ENCODE data around the gene C16orf87.
A peak's percentile ranks its signal among the peaks of the same experiment; 100 is the strongest.
"Not testable (repeated sequence)": the region's sequence is repeated elsewhere in the genome, so short reads cannot be mapped to it uniquely, and the experiment has no call there.

C16orf87 gene

DNA sequence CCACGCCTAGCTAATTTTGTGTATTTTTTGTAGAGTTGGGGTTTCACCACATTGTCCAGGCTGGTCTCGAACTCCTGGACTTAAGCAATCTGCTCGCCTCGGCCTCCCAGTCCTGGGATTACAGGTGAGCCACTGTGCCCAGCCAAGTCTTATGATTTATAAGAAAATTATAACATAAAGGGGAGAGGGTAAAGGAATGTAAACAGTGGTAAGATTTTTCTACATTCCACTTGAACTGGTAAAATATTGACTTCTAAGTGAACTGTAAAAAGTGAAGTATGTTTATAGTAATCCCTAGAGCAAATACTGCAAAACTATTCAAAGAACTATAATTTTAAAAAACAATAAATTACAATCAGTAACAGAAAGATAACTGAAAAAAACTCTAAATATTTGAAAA is 33.5 kb downstream of the C16orf87 start:
- DNase-seq (ENCODE audit: low read depth), result no peak

DNA sequence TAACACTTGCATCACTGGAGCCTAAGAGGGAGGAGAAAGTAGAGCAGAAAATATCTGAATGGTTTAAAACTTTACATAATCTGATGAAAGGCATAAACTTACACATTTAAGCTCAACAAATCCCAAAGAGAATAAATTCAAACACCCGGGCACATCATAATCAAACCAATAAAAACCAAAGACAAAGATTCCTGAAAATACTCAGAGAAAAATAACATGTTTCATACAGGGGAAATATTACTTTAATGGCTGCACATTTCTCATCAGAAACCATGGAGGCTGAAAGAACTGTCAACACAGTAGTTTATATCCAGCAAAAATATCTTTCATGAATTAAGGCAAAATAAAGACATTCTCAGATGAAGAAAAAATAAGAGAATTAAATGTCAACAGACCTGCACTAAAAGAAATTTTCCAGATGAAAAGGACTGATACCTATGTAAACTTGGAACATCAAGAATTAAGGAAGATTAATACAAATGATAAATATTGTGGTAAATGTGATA is 34.2 kb downstream of the C16orf87 start:
- no peak for DNase-seq (ENCODE audit: low read depth)

DNA sequence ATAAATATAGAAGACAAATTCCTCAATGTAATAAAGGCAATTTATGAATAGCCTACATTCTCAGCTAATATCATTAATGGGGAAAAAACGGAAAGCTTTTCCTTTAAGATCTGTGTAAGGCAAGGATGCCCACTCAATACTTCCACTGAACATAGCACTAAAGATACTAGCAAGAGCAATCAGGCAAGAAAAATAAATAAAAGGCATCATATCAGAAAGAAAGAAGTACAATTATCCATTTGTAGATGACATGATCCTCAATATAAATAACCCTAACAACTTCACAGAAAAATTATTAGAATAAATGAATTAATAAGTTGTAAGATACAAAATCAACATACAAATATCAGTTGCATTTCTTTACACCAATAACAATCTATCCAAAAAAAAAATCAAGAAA is 37.1 kb downstream of the C16orf87 start:
- DNase-seq (ENCODE audit: low read depth), result no peak

DNA sequence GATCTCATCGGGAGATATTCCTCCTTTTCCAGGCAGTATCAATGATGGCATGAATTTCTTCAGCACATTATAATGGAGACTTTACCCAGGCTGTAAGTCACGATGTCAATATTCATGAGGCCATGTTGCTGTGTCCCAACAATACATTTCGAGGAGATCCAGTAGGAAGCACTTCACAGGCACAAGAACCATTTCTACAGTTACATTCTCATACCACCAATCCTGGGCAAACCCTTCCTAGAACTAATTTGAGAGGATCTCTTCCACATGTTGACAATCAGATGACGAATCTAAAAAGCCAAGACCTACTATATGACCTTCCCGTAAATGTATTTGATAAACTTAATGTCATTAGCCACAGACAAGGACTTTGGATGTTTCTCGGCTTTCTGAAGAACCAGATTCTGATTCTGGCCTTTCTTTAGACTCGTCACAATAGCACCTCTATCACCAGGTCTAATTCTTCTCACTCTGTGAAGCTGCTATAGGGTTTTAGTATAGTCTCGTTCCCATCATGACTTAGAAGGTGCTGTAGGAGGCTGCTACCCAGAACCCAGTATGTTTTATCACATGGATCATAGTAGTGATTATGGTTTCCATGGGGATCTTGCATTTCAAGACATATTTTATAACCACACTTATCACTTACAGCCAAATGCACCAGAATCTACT is 40.2 kb downstream of the C16orf87 start:
- DNase-seq (ENCODE audit: low read depth), result no peak

DNA sequence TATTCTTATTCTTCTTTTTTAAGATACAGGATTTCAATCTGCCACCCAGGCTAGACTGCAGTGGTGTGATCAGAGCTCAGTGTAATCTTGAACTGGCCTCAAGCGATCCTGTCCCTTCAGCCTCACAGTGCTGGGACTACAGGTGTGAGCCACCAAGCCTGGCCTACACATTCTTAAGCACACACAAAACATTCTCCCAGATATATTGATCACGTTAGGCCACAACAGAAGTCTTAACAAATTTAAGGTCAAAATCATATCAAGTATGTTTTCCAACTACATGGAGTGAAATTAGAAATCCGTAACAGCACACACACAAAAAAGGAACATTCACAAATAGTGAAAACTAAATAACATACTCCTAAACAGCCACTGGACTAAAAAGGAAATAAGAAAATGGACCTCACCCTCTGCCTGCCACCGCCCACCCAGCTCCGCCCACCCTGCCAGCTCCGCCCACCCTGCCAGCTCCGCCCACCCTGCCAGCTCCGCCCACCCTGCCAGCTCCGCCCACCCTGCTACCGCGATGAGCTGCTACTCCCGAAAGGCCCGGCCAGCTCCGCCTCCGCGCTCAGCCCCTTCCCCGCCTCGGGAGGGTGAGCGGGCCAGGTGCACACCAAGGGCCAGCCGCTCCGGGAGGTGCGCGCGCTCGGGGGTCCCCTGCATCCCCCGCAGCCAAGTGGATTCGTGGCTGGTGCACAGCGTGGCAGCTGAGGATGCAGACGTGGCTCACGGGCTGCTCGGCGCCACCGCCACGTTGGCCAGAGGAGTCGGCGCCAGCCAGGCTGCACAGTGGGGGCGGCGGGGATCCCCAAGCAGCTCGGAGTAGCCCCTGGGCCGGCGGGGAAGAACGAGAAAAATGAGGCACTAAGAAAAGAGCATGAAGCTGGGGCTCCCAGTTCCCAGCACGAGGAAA is 41.2 kb downstream of the C16orf87 start:
- peak; percentile 65 for DNase-seq (ENCODE audit: low read depth)

DNA sequence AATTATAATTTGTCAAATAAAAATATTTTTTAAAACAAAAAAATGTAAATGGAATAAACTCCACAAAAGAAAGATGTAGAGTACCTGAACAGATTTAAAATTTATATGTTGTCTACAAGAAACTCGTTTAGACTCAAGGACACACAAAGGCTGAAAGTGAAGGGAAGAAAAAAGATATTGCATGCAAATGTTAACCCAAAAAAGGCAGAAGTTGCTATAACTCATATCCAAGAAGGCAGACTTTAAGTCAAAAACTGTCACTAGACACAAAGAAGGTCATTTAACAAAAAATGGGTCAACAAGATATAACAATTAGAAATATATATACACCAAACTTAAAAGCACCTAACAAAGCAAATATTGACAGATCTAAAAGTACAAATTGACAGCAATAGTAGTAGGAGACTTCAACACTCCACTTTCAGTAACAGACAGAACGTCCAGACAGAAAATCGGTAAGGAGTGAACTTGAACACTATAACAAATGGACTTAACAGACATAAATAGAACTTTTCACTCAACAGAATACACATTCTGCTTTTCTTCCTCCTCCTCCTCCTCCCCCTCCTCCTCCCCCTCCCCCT is 42.0 kb downstream of the C16orf87 start:
- no peak for DNase-seq (ENCODE audit: low read depth)

DNA sequence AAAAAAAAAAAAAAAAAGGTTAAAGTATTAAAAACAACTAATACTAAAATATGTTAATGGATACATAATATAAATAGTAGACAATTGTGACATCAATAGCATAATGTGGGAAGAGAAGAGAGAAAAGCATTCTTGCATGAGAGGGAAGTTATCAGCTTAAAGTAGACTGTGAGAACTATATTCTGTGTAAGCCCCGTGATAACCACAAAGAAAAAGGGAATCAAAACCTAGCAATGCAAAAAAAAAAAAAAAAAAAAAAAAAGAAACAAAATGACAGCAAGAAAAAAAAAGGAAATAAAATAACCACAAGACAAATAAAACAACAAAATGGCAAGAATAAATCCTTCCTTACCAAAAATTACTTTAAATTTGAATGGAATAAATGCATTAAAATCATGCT is 43.1 kb downstream of the C16orf87 start:
- DNase-seq (ENCODE audit: low read depth), result no peak

DNA sequence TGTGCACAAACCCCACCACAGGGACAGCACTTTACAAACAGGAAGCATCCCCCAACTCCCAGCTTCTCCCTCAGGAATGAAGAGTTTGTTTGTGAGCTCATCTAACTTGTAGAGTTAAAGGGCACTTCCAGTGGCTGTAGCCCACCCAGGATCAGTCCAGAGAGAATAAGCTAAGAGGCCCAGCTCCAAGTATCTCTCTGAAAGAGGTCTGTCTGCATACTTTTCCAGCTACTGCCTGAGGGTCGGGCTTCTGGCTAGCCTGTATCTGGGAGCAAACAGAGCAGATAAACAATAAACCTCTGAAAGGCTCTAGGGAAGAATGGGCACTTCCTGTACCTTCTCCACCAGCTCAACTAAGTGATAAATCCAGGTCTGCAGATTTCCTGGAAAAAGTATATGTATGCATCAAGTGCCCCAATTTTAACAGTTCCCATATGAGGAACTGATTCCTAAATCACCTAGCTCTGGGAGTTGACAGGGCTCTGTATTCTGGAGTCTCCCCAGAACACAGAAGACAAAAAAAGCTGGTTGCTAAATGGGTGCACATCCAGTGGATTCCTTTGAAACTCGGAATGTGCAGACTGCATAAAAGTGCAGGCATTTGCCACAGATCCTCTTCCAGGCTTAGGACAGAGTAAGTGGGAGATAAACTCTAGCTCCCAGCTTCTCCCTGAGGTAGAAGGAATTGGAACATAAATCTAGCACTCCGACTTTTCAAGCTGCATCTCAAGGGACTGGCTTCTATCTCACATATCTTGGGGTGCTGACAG is 45.7 kb downstream of the C16orf87 start:
- no peak for DNase-seq (ENCODE audit: low read depth)

DNA sequence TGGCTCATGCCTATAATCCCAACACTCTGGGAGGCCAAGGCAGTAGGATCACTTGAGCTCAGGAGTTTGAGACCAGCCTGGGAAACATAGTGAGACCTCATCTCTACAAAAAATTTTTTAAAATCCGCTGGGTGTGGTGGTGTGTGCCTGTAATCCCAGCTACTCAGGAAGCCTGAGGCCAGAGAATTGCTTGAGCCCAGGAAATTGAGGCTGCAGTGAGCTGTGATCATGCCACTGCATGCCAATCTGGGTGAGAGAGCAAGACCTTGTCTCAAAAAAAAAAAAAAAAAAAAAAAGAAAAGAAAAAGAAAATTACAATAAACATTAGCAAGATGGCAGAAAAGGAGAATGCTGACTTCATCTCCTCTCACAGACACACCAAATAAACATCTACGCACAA is 46.4 kb downstream of the C16orf87 start:
- DNase-seq (ENCODE audit: low read depth), result not testable (repeated sequence)

DNA sequence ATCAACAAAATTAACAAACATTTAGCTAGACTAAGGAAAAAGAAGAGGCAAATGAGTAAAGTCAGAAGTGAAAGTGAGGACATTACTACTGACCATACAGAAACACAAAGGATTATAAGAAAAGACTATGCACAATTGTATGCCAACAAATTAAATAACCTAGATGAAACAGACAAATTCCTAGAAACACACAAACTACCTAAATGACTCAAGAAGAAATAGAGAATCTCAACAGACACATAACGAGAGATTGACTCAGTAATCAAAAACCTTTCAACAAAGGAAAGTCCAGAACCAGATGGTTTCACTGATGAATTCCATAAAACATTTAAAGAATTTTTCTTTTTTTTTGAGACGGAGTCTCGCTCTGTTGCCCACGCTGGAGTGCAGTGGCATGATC is 47.2 kb downstream of the C16orf87 start:
- no peak for DNase-seq (ENCODE audit: low read depth)

DNA sequence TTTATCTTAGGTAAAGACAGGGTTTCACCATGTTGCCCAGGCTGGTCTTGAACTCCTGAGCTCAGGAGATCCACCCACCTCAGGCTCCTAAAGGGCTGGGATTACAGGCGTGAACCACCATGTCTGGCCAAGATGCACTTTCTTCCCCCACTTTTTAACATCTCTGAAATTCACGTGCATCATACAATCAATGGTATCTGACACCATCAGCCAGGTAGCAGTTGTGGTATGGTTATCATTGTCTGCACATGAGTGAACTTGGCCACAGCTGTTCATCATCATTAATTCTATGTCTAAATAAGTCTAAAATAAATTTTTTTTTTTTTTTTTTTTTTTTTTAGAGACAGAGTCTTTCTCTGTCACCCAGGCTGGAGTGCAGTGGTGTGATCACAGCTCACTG is 48.7 kb downstream of the C16orf87 start:
- DNase-seq (ENCODE audit: low read depth), result no peak

DNA sequence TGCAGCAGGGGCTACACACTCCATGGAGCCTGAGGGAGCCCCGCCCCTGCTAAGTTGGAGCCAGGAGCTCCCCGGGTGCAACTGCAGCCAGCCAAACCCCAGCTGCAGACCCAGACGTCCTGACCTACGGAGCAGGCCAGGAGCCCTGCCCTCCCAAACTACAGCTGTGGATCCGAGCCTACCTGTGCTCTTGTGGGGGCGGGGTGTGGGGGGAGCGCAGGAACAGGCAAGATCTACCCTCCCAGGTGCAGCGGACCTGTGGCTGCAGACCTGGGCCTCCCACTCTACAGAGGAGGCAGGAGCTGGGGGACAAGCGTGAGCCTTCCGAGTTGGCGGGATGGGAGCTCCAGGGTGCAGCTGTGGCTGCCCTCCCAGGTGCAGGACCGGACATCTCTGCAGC is 53.2 kb downstream of the C16orf87 start:
- no peak for DNase-seq (ENCODE audit: low read depth)

DNA sequence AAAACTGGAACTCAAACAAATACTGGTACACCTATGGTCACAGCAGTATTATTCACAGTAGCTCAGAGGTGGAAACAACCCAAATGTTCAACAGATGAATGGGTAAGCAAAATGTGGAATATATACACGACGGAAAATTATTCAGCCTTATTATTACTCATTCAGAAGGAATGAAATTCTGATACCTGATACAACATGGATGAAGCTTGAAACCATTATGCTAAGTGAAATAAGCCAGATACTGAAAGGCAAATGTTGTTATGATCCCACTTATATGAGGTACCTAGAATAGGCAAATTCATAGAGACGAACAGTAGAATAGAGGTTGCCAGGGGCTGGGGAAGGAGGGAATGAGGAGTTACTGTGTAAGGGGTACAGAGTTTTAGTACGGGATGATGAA is 55.8 kb downstream of the C16orf87 start:
- DNase-seq (ENCODE audit: low read depth), result no peak

DNA sequence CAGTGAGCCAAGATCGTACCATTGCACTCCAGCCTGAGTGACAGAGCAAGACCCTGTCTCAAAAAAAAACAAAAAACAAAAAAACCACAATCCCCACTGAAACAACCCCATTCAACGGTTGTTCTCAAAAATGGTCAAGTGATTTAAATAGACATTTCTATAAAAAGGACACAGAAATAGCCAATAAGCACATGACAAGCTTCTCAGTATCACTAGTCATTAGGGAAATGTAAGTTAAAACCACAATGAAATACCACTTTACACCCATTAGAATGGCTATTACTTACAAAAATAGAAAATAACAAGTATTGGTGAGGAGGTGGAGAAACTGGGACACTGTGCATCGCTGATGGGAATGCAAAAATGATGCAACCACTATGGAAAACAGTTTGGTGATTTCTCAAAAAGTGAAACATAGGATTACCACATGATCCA is 56.2 kb downstream of the C16orf87 start:
- DNase-seq (ENCODE audit: low read depth), result no peak

DNA sequence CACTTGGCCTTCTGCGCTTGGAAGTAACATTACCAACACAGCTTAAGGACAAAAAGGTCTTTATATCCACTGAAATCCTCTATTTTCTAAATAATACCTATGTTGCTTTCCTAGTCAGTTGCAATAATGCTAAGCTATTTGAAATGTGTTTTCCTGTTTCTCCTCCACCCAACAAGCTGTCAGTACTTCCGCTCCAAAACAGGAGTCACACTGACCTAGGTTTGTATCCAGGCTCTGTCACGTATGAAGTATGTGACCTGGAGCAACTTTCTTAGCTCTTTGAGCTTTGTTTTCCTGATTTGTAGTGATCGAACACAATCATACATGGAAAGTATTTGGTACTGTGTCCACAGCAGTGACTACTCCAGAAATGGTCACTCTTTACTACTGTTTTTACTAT is 58.5 kb downstream of the C16orf87 start:
- no peak for DNase-seq (ENCODE audit: low read depth)

DNA sequence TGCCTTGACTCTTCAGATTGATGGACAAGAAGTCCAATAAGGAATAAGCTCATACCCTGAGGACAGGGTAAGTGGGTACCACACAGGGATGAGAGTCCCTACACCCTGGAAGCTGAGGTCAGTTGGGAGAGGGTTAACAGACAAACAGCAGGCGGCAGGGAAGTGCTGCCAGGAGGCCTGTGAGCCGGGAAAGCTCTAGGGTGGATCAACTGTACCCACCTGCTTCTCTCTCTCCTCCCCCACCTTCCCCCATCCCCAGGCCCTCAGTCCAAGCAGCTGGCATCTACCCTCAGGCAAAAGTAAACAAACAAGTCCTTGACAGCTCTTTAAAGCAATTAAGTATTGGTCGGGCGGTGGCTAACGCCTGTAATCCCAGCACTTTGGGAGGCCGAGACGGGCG is 62.2 kb downstream of the C16orf87 start:
- DNase-seq (ENCODE audit: low read depth), result no peak

DNA sequence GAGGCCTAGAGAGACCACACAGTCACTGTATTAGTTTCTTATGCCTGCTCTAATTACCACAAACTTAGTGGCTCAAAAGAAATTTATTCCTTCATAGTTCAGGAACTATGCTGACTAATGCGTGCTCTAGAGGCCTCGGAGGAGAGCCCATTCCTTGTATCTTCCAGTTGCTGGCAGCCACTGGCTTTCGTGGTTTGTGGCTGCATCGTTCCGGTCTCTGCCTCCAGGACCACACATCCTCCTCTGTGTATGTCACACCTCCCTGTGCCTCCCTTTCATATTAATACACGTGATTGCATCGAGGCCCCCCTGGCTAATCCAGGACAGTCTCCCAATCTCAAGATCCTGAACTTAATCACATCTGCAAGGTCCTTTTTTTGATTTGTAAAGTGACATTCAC is 65.9 kb downstream of the C16orf87 start:
- no peak for DNase-seq (ENCODE audit: low read depth)

DNA sequence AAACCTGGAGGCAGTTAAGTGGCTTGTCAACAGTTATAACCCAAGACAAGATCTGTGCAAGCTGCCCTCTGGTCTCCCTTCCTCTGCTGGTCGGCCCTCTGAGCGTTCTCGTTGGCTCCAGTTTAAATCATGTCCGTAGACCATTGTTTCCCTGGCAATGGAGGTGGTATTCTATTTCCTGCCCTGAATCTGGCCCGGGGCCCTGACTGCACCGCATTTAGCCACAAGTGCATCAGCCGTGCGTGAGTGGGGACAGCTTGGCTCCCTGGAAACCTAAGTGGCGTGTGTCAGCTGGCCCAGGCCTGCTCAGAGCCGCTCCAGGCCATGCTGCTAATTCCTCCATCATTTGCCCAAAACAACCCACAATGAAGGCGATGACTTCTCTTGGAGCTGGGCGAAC is 67.8 kb downstream of the C16orf87 start:
- DNase-seq (ENCODE audit: low read depth), result no peak

DNA sequence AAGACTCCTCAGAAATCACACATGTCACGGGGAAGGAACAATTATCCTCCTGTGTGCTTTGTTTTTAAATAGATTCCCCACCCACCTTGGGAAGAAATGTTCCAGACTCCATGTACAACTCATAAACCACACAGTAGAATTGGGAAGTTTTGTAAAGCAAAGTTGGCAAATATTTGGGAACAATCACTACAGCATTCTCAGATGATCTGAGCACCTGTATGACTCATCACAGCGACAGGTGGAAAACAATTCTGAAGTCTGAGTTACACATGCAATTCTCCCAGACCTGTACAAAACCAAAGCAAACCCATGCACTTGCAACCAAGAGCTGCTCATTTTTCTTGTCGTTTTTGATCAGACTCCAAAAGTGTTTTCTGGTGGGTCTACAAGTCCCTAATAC is 68.4 kb downstream of the C16orf87 start:
- no peak for DNase-seq (ENCODE audit: low read depth)

DNA sequence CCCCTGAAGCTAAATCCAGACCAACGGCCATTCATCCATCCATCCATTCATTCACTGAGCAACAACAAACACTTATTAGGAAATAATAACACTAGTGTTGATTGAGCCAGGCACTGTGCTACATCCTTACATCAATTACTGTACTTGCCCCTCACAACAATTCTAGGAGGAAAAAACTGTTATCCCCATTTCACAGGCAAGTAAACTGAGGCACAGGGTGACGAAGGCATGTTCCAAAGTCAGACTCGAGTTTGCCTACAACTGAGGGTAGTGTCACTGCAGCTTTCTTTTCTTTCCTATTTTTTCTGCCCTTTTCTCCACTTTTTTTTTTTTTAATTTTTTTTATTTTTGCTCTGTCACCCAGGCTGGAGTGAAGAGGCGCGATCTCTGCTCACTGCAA is 71.7 kb downstream of the C16orf87 start:
- no peak for DNase-seq (ENCODE audit: low read depth)

DNA sequence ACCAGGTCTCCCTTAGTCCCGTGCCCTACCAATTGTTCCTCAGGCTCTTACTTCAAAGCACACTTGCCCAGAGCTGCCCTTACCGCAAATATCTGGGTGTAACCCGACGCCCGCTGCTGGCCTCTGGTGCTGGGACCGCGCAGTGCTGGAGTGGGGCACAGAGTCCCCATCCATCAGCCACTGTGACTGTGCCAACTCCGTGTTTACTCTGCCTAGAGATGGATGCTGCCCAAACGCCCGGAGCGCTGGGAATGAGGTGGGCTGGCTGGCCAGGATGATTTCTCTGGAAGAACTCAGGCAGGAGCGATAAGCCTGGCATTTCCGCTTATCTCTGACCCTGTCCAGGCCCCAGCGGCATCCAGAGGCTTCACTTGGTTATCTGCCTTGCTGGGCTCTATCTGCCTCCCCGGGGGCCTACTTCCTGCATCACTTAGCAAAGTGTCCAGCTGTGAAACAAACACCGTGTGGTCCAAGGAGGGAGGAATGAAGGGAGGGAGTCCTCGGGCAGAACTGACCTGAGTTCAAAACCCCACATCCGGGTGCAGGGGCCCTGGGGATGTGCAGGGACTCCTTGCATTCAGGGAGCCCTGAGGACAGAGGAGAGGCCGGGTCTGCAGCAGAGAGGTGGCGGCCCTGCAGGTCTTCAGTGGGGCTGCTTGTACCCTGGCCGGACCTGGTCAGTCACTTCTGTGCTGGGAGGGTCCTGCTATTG is 73.5 kb downstream of the C16orf87 start:
- no peak for DNase-seq (ENCODE audit: low read depth)

DNA sequence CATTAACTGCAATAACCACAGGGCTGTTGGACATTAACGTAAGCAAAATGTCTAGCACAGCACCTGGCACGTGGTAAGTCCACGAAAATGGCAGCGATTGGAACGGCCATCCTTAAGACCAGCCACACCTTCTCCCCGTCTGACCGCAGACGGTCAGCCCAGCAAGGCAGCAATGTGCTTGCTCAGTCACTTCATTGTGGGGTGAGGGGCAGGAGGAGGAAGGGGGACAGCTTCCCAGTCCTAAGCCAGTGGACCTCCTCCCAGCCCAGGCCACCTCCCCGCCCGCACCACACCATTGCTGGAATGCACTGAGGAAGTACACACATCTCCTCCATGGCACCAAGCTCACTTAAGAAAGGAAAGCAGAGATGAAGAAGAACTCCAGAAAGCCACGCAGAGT is 74.2 kb downstream of the C16orf87 start:
- no peak for DNase-seq (ENCODE audit: low read depth)

Measured in activated T-helper 9 cell treated with anti-CD3 and anti-CD28 coated beads, Interleukin-2, amount 50 U/mL, for 16 hours (primary cell).